Natural killer cell (primary cell): ENCODE measurements around the gene SERINC3. TPM values are rescaled to one million over a fixed set of nuclear protein-coding genes. Genes with fewer than 3 reads are reported as not detected.

Experiments
- ATAC-seq, 3 donors: fragments of 150-1000 bp in 2 of 3; fragments of 200-7000 bp in 1 of 3; cut with Tn5 transposase; 1 replicate in 1 of 3; 2 replicates in 2 of 3; pipeline ENCODE4 v1.10.0; 2021; ENCODE audit warnings: mild to moderate bottlenecking in 2 of 3, moderate library complexity in 2 of 3
- DNase-seq, 2 donors: peaks; one replicate each; pipeline versions ENCODE4 v3.0.0 to v3.0.0-alpha.2; 2013 to 2021; ENCODE audit warnings: mixed read lengths in 1 of 2
- H3K27ac ChIP-seq: one replicate; pipeline ENCODE4 v1.5.1; 2013; ENCODE audit warnings: mild to moderate bottlenecking, low read length
- H3K27me3 ChIP-seq: one replicate; pipeline ENCODE4 v1.6.1; 2013; ENCODE audit warnings: low read length; ENCODE audit not compliant: control insufficient read depth, insufficient read depth
- H3K36me3 ChIP-seq: one replicate; pipeline ENCODE4 v1.6.1; 2013; ENCODE audit warnings: low read length; ENCODE audit not compliant: control insufficient read depth, insufficient read depth
- H3K4me1 ChIP-seq: one replicate; pipeline ENCODE4 v1.6.1; 2013; ENCODE audit warnings: low read length; ENCODE audit not compliant: control insufficient read depth, insufficient read depth
- H3K4me3 ChIP-seq: one replicate; pipeline ENCODE4 v1.5.1; 2013; ENCODE audit warnings: low read length
- H3K9me3 ChIP-seq: one replicate; pipeline ENCODE4 v1.6.1; 2013; ENCODE audit warnings: low read length; ENCODE audit not compliant: control insufficient read depth, insufficient read depth
- H3K27ac Mint-ChIP-seq, 2 donors: one replicate each; pipeline ENCODE4 v1.8.0; 2022; ENCODE audit warnings: mild to moderate bottlenecking in 2 of 2, mixed read lengths in 2 of 2, moderate library complexity in 1 of 2
- H3K27me3 Mint-ChIP-seq, 2 donors: one replicate each; pipeline ENCODE4 v1.8.0; 2022; ENCODE audit warnings: low read depth in 2 of 2, mixed read lengths in 2 of 2
- H3K36me3 Mint-ChIP-seq: one replicate; pipeline ENCODE4 v1.8.0; 2022; ENCODE audit warnings: mixed read lengths
- H3K4me1 Mint-ChIP-seq, 2 donors: one replicate each; pipeline ENCODE4 v1.8.0; 2022; ENCODE audit warnings: mixed read lengths in 2 of 2
- H3K4me3 Mint-ChIP-seq: one replicate; pipeline ENCODE4 v1.8.0; 2022; ENCODE audit warnings: mild to moderate bottlenecking, moderate library complexity, mixed read lengths
- H3K9me3 Mint-ChIP-seq, 2 donors: one replicate each; pipeline ENCODE4 v1.8.0; 2022; ENCODE audit warnings: mixed read lengths in 2 of 2
- WGBS: methylation state at CpG from one replicate; pipeline ENCODE4 v1.1.7; 2013; ENCODE audit warnings: missing lambda C conversion rate; ENCODE audit not compliant: insufficient coverage; 5-methylcytosine and 5-hydroxymethylcytosine counted together
- intact Hi-C: fragments of 100-400 bp; cut with micrococcal nuclease; formaldehyde crosslinking; loops from one replicate; pipeline ENCODE4 v1.14.2; 2022
- total RNA-seq, 4 donors: library from RNA; stranded (reverse); fragments of 120-200 nt in 1 of 4; gene quantifications; one replicate each; pipeline versions ENCODE4 v1.2.3 to v1.2.4, GENCODE V29; 2013 to 2022
- TF ChIP-seq, protein P1 (sequence below): fragments of 200-600 bp; IDR thresholded peaks from one replicate; pipeline ENCODE4 v1.8.0; 2022; ENCODE audit warnings: antibody characterized with exemption

Gene SERINC3
- total RNA-seq, 3 donors from 2014 or later (not counting 1 experiment from before 2014, with no cell fraction given) = 70.1 to 89.6 (median 78.6) TPM

DNA sequence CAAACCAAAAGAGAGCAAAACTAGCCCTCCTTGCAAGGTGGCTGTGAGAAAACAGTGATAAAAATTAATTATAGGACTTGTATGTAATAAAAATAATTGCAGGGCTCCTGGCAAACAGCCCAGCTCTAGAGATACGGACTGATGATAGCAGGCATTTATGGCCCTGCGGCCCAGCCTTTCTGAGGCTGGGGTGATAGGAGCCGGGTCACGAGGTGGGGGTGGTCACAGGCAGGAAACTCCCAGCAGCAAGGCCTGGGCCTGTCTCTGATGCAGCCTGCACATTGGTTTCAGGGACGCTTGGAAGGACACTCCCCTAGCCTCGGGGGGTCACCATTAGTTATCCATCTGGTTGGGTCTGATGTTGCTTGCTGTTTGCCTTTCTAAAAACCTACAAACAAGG is 64.9 kb downstream of the SERINC3 start:
- TF ChIP-seq, protein P1, sequence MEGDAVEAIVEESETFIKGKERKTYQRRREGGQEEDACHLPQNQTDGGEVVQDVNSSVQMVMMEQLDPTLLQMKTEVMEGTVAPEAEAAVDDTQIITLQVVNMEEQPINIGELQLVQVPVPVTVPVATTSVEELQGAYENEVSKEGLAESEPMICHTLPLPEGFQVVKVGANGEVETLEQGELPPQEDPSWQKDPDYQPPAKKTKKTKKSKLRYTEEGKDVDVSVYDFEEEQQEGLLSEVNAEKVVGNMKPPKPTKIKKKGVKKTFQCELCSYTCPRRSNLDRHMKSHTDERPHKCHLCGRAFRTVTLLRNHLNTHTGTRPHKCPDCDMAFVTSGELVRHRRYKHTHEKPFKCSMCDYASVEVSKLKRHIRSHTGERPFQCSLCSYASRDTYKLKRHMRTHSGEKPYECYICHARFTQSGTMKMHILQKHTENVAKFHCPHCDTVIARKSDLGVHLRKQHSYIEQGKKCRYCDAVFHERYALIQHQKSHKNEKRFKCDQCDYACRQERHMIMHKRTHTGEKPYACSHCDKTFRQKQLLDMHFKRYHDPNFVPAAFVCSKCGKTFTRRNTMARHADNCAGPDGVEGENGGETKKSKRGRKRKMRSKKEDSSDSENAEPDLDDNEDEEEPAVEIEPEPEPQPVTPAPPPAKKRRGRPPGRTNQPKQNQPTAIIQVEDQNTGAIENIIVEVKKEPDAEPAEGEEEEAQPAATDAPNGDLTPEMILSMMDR = no peak
- no peak for ATAC-seq
- no peak overlapping the region for H3K27ac Mint-ChIP-seq
- 86% methylated on average over 6 of the region's 6 CpGs for WGBS
- no peaks in the 10 kb centered on the region for H3K27me3 Mint-ChIP-seq
- no peaks in the 10 kb centered on the region for H3K9me3 Mint-ChIP-seq
- Histone ChIP-seq H3K4me1 (no peaks in the 10 kb centered on the region), H3K9me3 (no peaks in the 10 kb centered on the region), H3K36me3 (no peaks in the 10 kb centered on the region), H3K27me3 (no peaks in the 10 kb centered on the region), H3K27ac (no peak overlapping the region), H3K4me3 (no peak overlapping the region)
- no peaks in the 10 kb centered on the region for H3K4me1 Mint-ChIP-seq
- no peak for DNase-seq
- no peak overlapping the region for H3K4me3 Mint-ChIP-seq
- intact Hi-C loops = no loop called here
- H3K36me3 Mint-ChIP-seq = no peaks in the 10 kb centered on the region

DNA sequence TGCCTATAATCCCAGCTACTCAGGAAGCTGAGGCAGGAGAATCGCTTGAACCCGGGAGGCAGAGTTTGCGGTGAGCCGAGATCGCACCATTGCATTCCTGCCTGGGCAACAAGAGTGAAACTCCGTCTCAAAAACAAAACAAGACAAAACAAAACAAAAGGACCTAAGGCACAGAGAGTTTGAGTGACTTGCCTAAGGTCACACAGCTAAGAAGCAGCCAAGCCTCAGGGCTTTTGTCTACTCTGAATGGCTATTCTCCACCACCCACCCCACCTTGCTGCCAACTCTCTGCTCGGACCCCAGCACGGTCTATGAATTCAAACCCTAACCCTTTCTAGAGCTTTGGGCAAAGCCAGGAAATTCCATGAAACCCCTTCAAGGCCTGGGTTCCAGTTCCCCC is 65.3 kb downstream of the SERINC3 start:
- Mint-ChIP-seq H3K27me3 (no peaks in the 10 kb centered on the region), H3K4me3 (no peak overlapping the region), H3K36me3 (no peaks in the 10 kb centered on the region), H3K9me3 (no peaks in the 10 kb centered on the region), H3K27ac (no peak overlapping the region), H3K4me1 (no peaks in the 10 kb centered on the region)
- Histone ChIP-seq H3K27ac (no peak overlapping the region), H3K9me3 (no peaks in the 10 kb centered on the region), H3K4me1 (no peaks in the 10 kb centered on the region), H3K4me3 (no peak overlapping the region), H3K27me3 (no peaks in the 10 kb centered on the region), H3K36me3 (no peaks in the 10 kb centered on the region)
- intact Hi-C loops = no loop called here
- DNase-seq (no peak), ATAC-seq (no peak)
- TF ChIP-seq, protein P1 = no peak
- 97% methylated on average over 8 of the region's 8 CpGs for WGBS

DNA sequence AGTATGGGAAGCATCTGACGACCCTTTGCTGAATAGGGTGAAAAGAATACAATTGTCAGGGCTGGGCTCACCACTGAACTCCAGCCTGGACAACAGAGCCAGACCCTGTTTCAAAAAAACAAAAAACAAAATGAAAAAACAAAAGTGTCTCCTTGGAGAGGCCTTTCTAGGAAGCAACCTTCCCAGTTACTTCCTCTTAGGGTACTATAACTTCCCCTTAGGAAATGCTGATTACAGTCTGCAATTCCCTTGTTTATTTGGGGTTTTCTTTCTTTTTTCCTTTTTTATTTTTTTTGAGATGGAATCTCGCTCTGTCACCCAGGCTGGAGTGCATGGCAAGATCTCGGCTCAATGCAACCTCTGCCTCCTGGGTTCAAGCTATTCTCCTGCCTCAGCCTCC is 66.7 kb downstream of the SERINC3 start:
- DNase-seq (no peak), ATAC-seq (no peak)
- Histone ChIP-seq H3K27me3 (no peaks in the 10 kb centered on the region), H3K4me3 (no peak overlapping the region), H3K27ac (no peak overlapping the region), H3K4me1 (no peaks in the 10 kb centered on the region), H3K36me3 (no peaks in the 10 kb centered on the region), H3K9me3 (no peaks in the 10 kb centered on the region)
- TF ChIP-seq, protein P1 = no peak
- intact Hi-C loops = no loop called here
- Mint-ChIP-seq H3K27me3 (no peaks in the 10 kb centered on the region), H3K36me3 (no peaks in the 10 kb centered on the region), H3K4me1 (no peaks in the 10 kb centered on the region), H3K9me3 (no peaks in the 10 kb centered on the region), H3K27ac (no peak overlapping the region), H3K4me3 (no peak overlapping the region)
- 73% methylated on average over 3 of the region's 3 CpGs for WGBS

DNA sequence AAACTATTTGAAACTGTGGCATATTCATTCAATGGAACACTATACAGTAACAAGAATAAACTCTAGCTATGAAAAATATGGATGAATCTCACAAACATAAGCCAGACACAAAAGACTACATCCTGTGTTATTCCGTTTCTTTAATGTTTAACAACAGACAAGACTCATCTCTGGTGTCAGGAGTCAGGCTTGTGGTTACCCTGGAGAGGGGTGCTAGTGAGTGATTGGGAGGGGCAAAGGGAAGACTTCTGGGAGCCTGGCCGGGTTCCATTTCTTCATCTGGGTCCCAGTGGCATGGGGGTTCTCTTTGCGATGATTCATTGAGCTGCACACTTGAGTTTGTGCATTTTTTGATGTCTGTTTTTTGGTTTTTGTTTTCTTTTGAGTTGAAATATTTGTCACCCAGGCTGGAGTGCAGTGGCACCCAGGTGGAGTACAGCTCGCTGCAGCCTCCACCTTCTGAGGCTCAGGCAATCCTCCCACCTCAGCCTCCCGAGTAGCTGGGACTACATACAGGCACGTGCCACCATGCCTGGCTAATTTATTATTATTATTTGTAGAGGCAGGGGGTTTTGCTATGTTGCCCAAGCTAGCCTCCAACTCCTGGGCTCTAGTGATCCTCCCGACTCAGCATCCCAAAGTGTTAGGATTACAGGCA is 67.4 kb downstream of the SERINC3 start:
- Mint-ChIP-seq H3K36me3 (no peaks in the 10 kb centered on the region), H3K27ac (no peak overlapping the region), H3K27me3 (no peaks in the 10 kb centered on the region), H3K4me3 (no peak overlapping the region), H3K9me3 (no peaks in the 10 kb centered on the region), H3K4me1 (no peaks in the 10 kb centered on the region)
- H3K36me3 ChIP-seq = no peaks in the 10 kb centered on the region
- DNase-seq = no peak
- H3K9me3 ChIP-seq = no peaks in the 10 kb centered on the region
- intact Hi-C loops = no loop called here
- H3K4me1 ChIP-seq = no peaks in the 10 kb centered on the region
- no peak overlapping the region for H3K4me3 ChIP-seq
- TF ChIP-seq, protein P1 = no peak
- ATAC-seq = no peak
- 89% methylated on average over 5 of the region's 7 CpGs for WGBS
- H3K27me3 ChIP-seq = no peaks in the 10 kb centered on the region
- H3K27ac ChIP-seq = no peak overlapping the region
